IMR-90 (cell line): ENCODE measurements around the gene DUSP6. TPM values are rescaled to one million over a fixed set of nuclear protein-coding genes. Genes with fewer than 3 reads are reported as not detected.

Experiments used
- ATAC-seq: fragments of 200-7000 bp; cut with Tn5 transposase; 2 replicates; pipeline ENCODE4 v1.9.1; 2020; ENCODE audit warnings: low read depth, mild to moderate bottlenecking, moderate library complexity
- BruUV-seq: library from RNA; stranded (reverse); fragments of 400-500 nt; replicated peaks from 2 replicates; lab custom pipeline; 2021; lab: Mats Ljungman, UMichigan
- CTCF ChIA-PET: fragments of 300-600 bp; formaldehyde crosslinking; extraction: SDS; loops from one replicate; lab custom pipeline; 2021; ENCODE audit warnings: antibody characterized with exemption; lab: Yijun Ruan, JAX
- POLR2A ChIA-PET: fragments of 300-600 bp; sonication (Branson Sonifier 250); formaldehyde crosslinking; loops from one replicate; lab custom pipeline; 2022; ENCODE audit warnings: antibody characterized with exemption; ENCODE audit not compliant: unreplicated experiment; lab: Charles Lee
- DNase-seq: peaks from one replicate; pipeline ENCODE4 v3.0.0; 2013
- H2AFZ ChIP-seq: replicated peaks from 2 replicates; pipeline ENCODE3; 2013; ENCODE audit warnings: low read length, mild to moderate bottlenecking; ENCODE audit not compliant: poor library complexity
- H2AK5ac ChIP-seq: 2 replicates; pipeline ENCODE4 v1.6.1; 2013; ENCODE audit warnings: low read depth, low read length, inconsistent platforms
- H2AK9ac ChIP-seq: replicated peaks from 2 replicates; pipeline ENCODE3; 2013; ENCODE audit warnings: mild to moderate bottlenecking, low read depth, low read length, moderate library complexity; ENCODE audit not compliant: poor library complexity
- H2BK120ac ChIP-seq: 2 replicates; pipeline ENCODE4 v1.6.1; 2013; ENCODE audit warnings: low read depth, low read length, inconsistent platforms
- H2BK15ac ChIP-seq: 3 replicates; pipeline ENCODE4 v1.6.1; 2013; ENCODE audit warnings: low read depth, low read length, inconsistent platforms
- H2BK20ac ChIP-seq: 2 replicates; pipeline ENCODE4 v1.6.1; 2013; ENCODE audit warnings: low read depth, mild to moderate bottlenecking, inconsistent platforms, low read length, moderate library complexity
- H2BK5ac ChIP-seq: 2 replicates; pipeline ENCODE4 v1.6.1; 2013; ENCODE audit warnings: mild to moderate bottlenecking, low read depth, low read length, inconsistent platforms; ENCODE audit not compliant: poor library complexity, severe bottlenecking
- H3K14ac ChIP-seq: replicated peaks from 2 replicates; pipeline ENCODE4 v1.6.1; 2013; ENCODE audit warnings: low read depth, low read length, inconsistent platforms
- H3K18ac ChIP-seq: 2 replicates; pipeline ENCODE4 v1.6.1; 2013; ENCODE audit warnings: low read depth, low read length, control low read depth
- H3K23ac ChIP-seq: 2 replicates; pipeline ENCODE4 v1.6.1; 2013; ENCODE audit warnings: low read depth, low read length, inconsistent platforms
- H3K27ac ChIP-seq: 2 replicates; pipeline ENCODE4 v1.5.1; 2013; ENCODE audit warnings: mild to moderate bottlenecking, control low read depth, low read length; ENCODE audit not compliant: insufficient read depth
- H3K27me3 ChIP-seq: 2 replicates; pipeline ENCODE4 v1.6.1; 2013; ENCODE audit warnings: low read length; ENCODE audit not compliant: control insufficient read depth, insufficient read depth
- H3K36me3 ChIP-seq: 2 replicates; pipeline ENCODE4 v1.6.1; 2013; ENCODE audit warnings: low read length, mixed read lengths; ENCODE audit not compliant: control insufficient read depth, insufficient read depth
- H3K4ac ChIP-seq: 2 replicates; pipeline ENCODE4 v1.6.1; 2013; ENCODE audit warnings: low read depth, low read length, inconsistent platforms
- H3K4me1 ChIP-seq: 2 replicates; pipeline ENCODE4 v1.6.1; 2013; ENCODE audit warnings: low read length, mixed read lengths; ENCODE audit not compliant: control insufficient read depth, insufficient read depth
- H3K4me2 ChIP-seq: 2 replicates; pipeline ENCODE4 v1.6.1; 2013; ENCODE audit warnings: low read depth, mild to moderate bottlenecking, control low read depth, low read length, moderate library complexity
- H3K4me3 ChIP-seq: 2 replicates; pipeline ENCODE4 v1.5.1; 2013; ENCODE audit warnings: low read depth, mild to moderate bottlenecking, control low read depth, low read length, moderate library complexity; ENCODE audit not compliant: insufficient read depth
- H3K56ac ChIP-seq: 2 replicates; pipeline ENCODE4 v1.6.1; 2013; ENCODE audit warnings: low read length, inconsistent platforms; ENCODE audit not compliant: insufficient read depth; ENCODE audit errors: extremely low read depth
- H3K79me1 ChIP-seq, 2 experiments: 2 replicates each; pipeline ENCODE4 v1.6.1; 2013; ENCODE audit warnings: low read length in 2 of 2, inconsistent platforms in 1 of 2, low read depth in 1 of 2
- H3K9ac ChIP-seq: 2 replicates; pipeline ENCODE4 v1.6.1; 2013; ENCODE audit warnings: low read depth, low read length, control low read depth
- H3K9me1 ChIP-seq: 2 replicates; pipeline ENCODE4 v1.6.1; 2013; ENCODE audit warnings: low read length, inconsistent platforms; ENCODE audit not compliant: insufficient read depth
- H3K9me3 ChIP-seq: 2 replicates; pipeline ENCODE4 v1.6.1; 2013; ENCODE audit warnings: low read length; ENCODE audit not compliant: control insufficient read depth, insufficient read depth
- H4K20me1 ChIP-seq: 2 replicates; pipeline ENCODE4 v1.6.1; 2013; ENCODE audit warnings: low read length, inconsistent platforms; ENCODE audit not compliant: insufficient read depth
- H4K5ac ChIP-seq: 2 replicates; pipeline ENCODE4 v1.6.1; 2013; ENCODE audit warnings: mild to moderate bottlenecking, low read depth, low read length, control low read depth
- H4K8ac ChIP-seq, 2 experiments: 2 replicates each; pipeline ENCODE4 v1.6.1; 2013; ENCODE audit warnings: low read depth in 2 of 2, low read length in 2 of 2, control low read depth in 1 of 2, inconsistent platforms in 1 of 2
- H4K91ac ChIP-seq: 2 replicates; pipeline ENCODE4 v1.6.1; 2013; ENCODE audit warnings: low read depth, low read length, inconsistent platforms; ENCODE audit not compliant: insufficient read depth
- CHD1 ChIP-seq: IDR thresholded peaks from 2 replicates; pipeline ENCODE4 v1.6.1; 2012; ENCODE audit warnings: low read depth, low read length, improper control_type of control experiment
- CTCF ChIP-seq: conservative IDR thresholded peaks from 2 replicates; pipeline ENCODE4 v1.5.1; 2012; ENCODE audit warnings: mild to moderate bottlenecking, low read depth, low read length, improper control_type of control experiment
- ELK1 ChIP-seq: fragments of 150-350 bp; IDR thresholded peaks from 2 replicates; pipeline ENCODE4 v1.6.1; 2016; ENCODE audit warnings: low read depth, mild to moderate bottlenecking, low read length, moderate library complexity, borderline replicate concordance
- FOS ChIP-seq: fragments of 150-350 bp; IDR thresholded peaks from 2 replicates; pipeline ENCODE4 v1.6.1; 2016; ENCODE audit warnings: low read depth, low read length
- MAFK ChIP-seq: IDR thresholded peaks from 2 replicates; pipeline ENCODE4 v1.6.1; 2012; ENCODE audit warnings: low read depth, low read length, improper control_type of control experiment
- MAZ ChIP-seq: IDR thresholded peaks from 2 replicates; pipeline ENCODE4 v1.6.1; 2012; ENCODE audit warnings: low read depth, mild to moderate bottlenecking, low read length, improper control_type of control experiment, moderate library complexity, borderline replicate concordance
- MXI1 ChIP-seq: IDR thresholded peaks from 2 replicates; pipeline ENCODE4 v1.6.1; 2012; ENCODE audit warnings: low read depth, mild to moderate bottlenecking, low read length, moderate library complexity, borderline replicate concordance
- NFE2L2 ChIP-seq: fragments of 150-350 bp; IDR thresholded peaks from 2 replicates; pipeline ENCODE4 v1.6.1; 2016; ENCODE audit warnings: low read depth, mild to moderate bottlenecking, low read length
- POLR2A ChIP-seq: IDR thresholded peaks from 2 replicates; pipeline ENCODE4 v1.6.1; 2012; ENCODE audit warnings: mild to moderate bottlenecking, low read depth, low read length
- RAD21 ChIP-seq: IDR thresholded peaks from 2 replicates; pipeline ENCODE4 v1.6.1; 2012; ENCODE audit warnings: low read length, improper control_type of control experiment
- RFX5 ChIP-seq: IDR thresholded peaks from 2 replicates; pipeline ENCODE4 v1.8.0; 2012; ENCODE audit warnings: low read depth, mild to moderate bottlenecking, low read length, moderate library complexity
- SMC3 ChIP-seq: fragments of 150-350 bp; IDR thresholded peaks from 2 replicates; pipeline ENCODE4 v1.6.1; 2016; ENCODE audit warnings: low read depth, mild to moderate bottlenecking, antibody characterized with exemption, low read length, moderate library complexity
- USF2 ChIP-seq: fragments of 150-350 bp; IDR thresholded peaks from 2 replicates; pipeline ENCODE4 v1.6.1; 2017; ENCODE audit warnings: mild to moderate bottlenecking, antibody characterized with exemption, low read length, low read depth
- WGBS, 2 experiments: methylation state at CpG; one replicate each; pipeline versions ENCODE4 v1.1.5 to v1.1.7; 2013; ENCODE audit warnings: missing lambda C conversion rate in 2 of 2; ENCODE audit not compliant: insufficient read length in 1 of 2; ENCODE audit errors: extremely low coverage in 2 of 2; 5-methylcytosine and 5-hydroxymethylcytosine counted together
- dilution Hi-C: fragments of 300-500 bp; cut with HindIII; formaldehyde crosslinking; loops from one replicate; pipeline ENCODE4 v1.14.3; 2018; ENCODE audit warnings: low sequenced_read_pairs; ENCODE audit not compliant: unreplicated experiment
- in situ Hi-C: fragments of 300-500 bp; cut with MboI; formaldehyde crosslinking; loops from 3 replicates; pipeline ENCODE4 v1.14.3; 2019; ENCODE audit warnings: low sequenced_read_pairs, inconsistent platforms, mixed read lengths
- intact Hi-C: fragments of 100-400 bp; cut with micrococcal nuclease; formaldehyde crosslinking; loops from 2 replicates; pipeline ENCODE4 v1.10.0; 2022
- polyA plus RNA-seq, 3 experiments: library from polyadenylated mRNA; depleted of rRNA; stranded (reverse); fragments of >200 nt; gene quantifications; 2 replicates each; pipeline ENCODE4 v1.2.3, GENCODE V29; 2012; ENCODE audit warnings: low replicate concordance in 1 of 3
- total RNA-seq: library from RNA; depleted of rRNA; stranded (reverse); fragments of >200 nt; gene quantifications from 2 replicates; pipeline ENCODE4 v1.2.3, GENCODE V29; 2012

The DUSP6 gene
- total and polyA plus RNA-seq, 2 of the 4 experiments (the other 2 are of a cell fraction), result 38.5 to 70.1 TPM

DNA sequence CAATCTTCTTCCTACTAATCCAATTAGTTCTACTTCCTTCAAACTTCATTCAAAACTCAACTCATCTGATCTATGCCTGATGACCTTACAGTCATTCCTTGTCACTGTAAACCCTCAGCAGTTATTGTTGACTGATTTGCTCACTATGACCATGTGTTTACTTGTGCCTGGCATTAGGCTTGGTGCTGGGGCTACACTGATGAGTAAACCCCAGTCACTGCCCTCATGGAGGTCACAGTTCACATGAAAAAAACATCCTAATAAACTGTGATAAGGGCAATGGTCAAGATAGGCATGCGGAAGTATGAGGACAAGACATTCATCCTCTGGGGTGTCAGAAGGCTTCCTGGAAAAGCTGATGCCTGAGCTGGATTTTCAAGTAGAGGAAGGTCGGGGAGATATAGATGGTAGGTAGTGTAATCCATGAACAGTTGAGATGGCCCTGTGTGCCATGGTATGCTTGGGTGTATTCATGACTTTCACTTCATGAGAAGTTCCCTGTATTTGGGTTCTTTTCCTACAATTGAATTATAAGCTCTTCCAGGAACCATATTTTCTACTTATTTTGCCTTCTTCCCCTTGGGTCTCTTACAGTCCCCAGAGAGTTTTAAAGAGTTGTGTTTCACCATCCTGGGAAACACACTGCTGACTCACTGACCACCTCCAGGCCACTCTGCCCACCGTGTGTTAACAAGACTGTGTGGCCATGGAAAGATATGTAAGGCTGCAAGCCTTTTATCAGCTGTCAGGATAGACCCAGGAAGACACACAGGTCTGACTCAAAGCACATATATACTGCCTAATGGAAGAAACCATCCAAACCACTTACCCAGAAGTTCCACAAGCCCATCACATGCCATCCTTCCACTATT lies 38.7 kb upstream of the DUSP6 start:
- Histone ChIP-seq H2BK20ac (peak overlapping the region; percentile 82), H2BK5ac (peak overlapping the region; percentile 65), H2AFZ (peak overlapping the region; percentile 55), H3K4me1 (peaks cover 10% of the 10 kb centered on the region), H3K14ac (peak overlapping the region; percentile 74), H3K9me1 (peaks cover 12% of the 10 kb centered on the region), H3K79me1 (0 out of 4 replicates have a peak, but pooled peaks cover 0 to 5% of the 10 kb centered on the region in 2 experiments), H4K91ac (peak overlapping the region; percentile 61), H3K9ac (no peak overlapping the region), H3K27ac (peak overlapping the region; percentile 4; the same call in 1 of the 2 replicates), H3K56ac (no peak overlapping the region; the same call in 1 of the 2 replicates), H4K8ac (peak overlapping the region; percentile 48 to 86), H3K18ac (peak overlapping the region; percentile 84), H3K4me2 (no peak overlapping the region), H4K20me1 (no peaks in the 10 kb centered on the region), H2BK120ac (peak overlapping the region; percentile 82), H3K36me3 (no peaks in the 10 kb centered on the region), H2BK15ac (peak overlapping the region; percentile 86), H3K4ac (peak overlapping the region; percentile 84), H2AK5ac (peak overlapping the region; percentile 81), H3K23ac (peak overlapping the region; percentile 59), H2AK9ac (no peak overlapping the region), H4K5ac (peak overlapping the region; percentile 78), H3K27me3 (no peaks in the 10 kb centered on the region), H3K9me3 (no peaks in the 10 kb centered on the region), H3K4me3 (no peak overlapping the region)
- no CpG with 5 or more reads among the region's 3 CpGs for WGBS, 2 experiments
- intact Hi-C loops (no loop called here), in situ Hi-C loops (no loop called here), dilution Hi-C loops (no loop called here)
- ChIA-PET CTCF (interaction anchor here (0.6 to 0.7 kb wide), 2 partner anchors 8 to 1678 kb away, joined by 3 read pairs; no protein-coding TSS in a partner anchor), POLR2A (no interaction called here)
- peak; percentile 90 for DNase-seq
- peak; percentile 67 for ATAC-seq
- BruUV-seq, result no TSS peak
- TF ChIP-seq MXI1, result no peak
- no peak for TF ChIP-seq SMC3
- no peak for TF ChIP-seq CTCF
- no peak for TF ChIP-seq RFX5
- peak; percentile 61; the same call in 1 of the 2 replicates for TF ChIP-seq FOS
- TF ChIP-seq USF2, result no peak
- TF ChIP-seq MAFK, result 0 out of 2 replicates have a peak, but pooled peaks have one; percentile 2
- TF ChIP-seq MAZ, result no peak
- no peak; the same call in 1 of the 2 replicates for TF ChIP-seq CHD1
- 0 out of 2 replicates have a peak, but pooled peaks have one; percentile 32 for TF ChIP-seq NFE2L2
- TF ChIP-seq ELK1, result no peak
- 0 out of 2 replicates have a peak, but pooled peaks have one; percentile 18 for TF ChIP-seq RAD21
- no peak for TF ChIP-seq POLR2A
